Measurements from ENCODE around the gene PAXX.

- TF ChIP-seq EP300 (conservative IDR thresholded peaks at IDR 0.05; ENCODE audit: poor library complexity, severe bottlenecking) (no peak), POLR2AphosphoS5 (IDR thresholded peaks at IDR 0.05) (no peak), CTCF (IDR thresholded peaks at IDR 0.05; ENCODE audit: poor library complexity, severe bottlenecking) (no peak), MXI1 (conservative IDR thresholded peaks at IDR 0.05; ENCODE audit: poor library complexity, severe bottlenecking) (no peak), REST (IDR thresholded peaks at IDR 0.05; ENCODE audit: borderline replicate concordance) (no peak), EZH2 (IDR thresholded peaks at IDR 0.05; ENCODE audit: borderline replicate concordance, insufficient read depth, low read length, poor library complexity, severe bottlenecking) (no peak), RAD21 (conservative IDR thresholded peaks at IDR 0.05) (no peak)
Observed at GRCh38 chr9:136971746-136972145, 20.5 kb upstream of the PAXX start.

All from neural cell (in vitro differentiated cells).